GM21423 (cell line): ENCODE results near the gene RPRD1B.

Source experiments
- ATAC-seq: cut with Tn5 transposase; IDR thresholded peaks from one replicate; pipeline ENCODE4 v1.9.1; 2021; ENCODE audit warnings: mild to moderate bottlenecking, moderate library complexity; ENCODE audit not compliant: unreplicated experiment

Gene RPRD1B, protein sequence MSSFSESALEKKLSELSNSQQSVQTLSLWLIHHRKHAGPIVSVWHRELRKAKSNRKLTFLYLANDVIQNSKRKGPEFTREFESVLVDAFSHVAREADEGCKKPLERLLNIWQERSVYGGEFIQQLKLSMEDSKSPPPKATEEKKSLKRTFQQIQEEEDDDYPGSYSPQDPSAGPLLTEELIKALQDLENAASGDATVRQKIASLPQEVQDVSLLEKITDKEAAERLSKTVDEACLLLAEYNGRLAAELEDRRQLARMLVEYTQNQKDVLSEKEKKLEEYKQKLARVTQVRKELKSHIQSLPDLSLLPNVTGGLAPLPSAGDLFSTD

DNA sequence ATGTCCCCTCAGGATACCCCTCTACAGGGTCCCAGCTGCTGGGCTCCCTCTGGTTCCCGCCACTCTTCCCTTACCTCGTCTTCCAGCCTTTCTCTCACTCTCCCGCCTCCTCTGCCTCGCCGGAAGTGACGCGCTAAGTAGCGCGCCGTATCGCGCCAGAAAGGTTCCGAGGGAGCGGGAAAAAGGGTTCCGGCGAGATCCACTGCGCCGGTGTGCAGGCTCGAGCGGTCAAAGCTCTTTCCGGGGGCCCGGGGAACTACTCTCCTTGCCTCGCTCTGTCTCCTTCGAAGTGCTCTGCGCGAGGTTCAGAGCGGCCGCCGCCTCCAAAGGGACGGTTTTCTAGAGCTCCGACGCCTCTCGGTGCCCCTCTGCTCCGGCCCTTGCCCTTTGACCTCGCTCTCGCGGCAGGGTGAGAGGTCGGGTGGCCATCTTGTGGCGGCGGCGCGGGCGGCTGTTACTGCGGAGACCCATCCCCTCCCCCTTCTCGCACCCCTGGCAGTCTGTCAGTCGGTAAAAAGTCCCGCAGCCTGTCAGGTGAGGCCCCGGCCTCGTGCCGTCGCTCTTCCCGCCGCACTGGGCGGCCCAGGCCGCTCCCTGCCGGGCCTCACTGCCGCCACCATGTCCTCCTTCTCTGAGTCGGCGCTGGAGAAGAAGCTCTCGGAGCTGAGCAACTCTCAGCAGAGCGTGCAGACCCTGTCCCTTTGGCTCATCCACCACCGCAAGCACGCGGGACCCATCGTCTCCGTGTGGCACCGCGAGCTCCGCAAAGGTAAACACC lies at the start of gene RPRD1B, which contains the start of gene TTI1:
Gene RPRD1B (plus strand): TSS at position 417 of the 778 bp plus-strand sequence. CDS start 202 bp downstream, at position 619.
Gene TTI1 (minus strand): TSS at position 127 of the 778 bp plus-strand sequence. CDS start 19,640 bp downstream, outside the sequence.
- ATAC-seq, result peak; percentile 77

DNA sequence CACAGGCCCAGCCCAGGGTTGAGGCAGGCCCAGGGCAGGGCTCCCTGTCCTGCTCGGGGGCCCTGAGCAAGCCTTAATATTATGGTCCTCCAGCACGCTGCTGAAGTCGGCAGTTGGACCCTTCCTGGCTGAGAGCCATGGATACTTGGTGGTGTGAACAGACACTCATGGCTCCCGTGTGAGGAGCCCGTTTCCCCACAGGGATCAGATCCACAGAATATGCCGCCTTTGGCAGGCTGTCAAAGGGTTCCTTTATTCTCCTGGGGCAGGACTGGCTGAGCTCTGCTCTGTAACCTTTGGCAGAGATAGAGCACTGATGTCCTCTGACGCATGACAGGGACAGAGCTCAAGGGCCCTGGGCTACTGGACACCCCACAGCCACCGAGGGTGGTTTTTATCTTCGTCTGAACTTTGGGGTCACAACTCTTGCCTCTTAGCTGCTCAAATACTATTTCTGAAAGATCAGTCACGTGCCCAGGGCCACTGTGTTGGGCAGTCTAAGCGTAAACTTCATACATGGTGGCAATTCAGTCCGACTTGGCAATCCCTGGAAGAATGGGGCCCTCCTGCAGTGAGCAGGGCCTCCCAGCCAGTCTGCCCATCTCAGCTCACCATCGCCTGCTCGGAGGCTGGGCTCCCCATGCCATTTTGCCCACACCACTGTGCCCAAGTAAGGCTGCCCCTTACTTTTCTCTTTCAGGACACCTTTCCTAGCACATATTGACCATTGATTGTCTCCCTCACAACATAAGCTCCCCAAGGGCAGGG lies 49.3 kb upstream of the RPRD1B start:
- no peak for ATAC-seq

DNA sequence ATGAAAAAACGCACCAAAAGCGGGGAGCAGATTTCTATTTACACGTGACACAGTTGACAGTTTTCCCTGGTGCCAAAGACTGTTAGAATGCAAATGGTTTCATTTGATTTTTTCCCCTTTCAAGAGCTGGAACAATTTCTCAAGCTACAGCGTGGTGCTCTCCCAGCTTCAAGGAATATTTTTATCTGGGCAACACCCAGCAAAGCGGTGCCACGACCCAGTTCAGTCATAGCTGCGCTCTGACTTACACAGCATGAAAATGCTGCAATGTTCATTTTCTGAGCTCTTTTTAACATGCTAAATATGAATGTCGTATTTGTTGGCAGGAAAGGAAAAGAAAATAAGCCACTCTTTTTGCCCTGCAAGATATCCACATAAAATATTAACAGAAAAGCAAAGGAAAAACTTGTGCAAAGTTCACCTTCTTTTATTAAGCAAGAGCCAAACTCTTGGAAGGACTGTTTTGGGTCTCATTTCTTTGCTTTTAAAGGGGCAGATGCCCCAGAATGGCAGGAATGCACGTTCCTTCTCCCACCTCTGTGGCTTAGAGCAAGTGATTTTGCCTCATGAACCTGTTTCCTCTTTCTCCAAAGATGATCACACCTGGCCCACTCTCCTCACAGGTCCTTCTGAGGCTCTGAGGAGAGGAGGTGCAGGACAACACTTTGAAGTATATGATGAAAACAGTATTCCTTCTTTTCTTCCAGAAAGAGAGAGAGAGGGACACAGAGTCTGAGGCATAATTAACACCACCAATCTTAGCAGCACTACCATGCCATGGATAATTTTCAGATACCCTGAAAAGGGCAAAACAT lies 47.3 kb upstream of the RPRD1B start:
- ATAC-seq, result no peak

DNA sequence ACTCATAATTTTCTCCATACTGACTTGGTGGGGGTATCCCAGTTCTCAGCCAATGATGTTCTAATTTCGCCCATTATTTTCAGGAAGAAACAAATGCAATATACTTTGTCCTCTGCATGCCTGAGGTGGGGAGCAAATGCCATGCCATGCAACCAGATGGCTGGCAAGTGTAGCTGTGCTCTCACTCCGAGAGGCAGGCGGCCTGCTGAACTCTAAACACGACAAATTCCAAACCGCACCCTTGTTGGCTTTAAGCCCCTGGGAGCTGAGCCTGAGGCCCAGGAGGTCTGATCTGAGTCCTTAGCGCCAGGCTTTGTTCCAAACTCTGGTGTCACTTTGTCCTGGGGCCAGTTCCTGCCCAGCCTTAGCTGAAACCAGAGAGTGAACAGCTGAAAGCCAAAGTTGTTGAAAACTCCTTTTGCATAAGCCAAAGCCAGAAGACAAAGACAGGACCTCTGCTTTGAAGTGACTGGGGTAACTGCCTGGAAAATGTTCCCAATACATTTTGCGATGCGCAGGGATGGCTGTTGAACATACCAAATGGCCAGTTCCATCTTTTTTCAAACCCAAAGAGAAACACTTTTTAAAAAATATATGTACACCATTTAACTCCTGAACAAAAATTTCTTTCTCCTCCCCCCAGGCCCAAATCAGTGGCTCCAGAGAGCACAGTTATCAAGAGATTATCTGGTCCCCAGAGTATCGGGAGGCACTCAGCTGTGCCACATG lies 46.5 kb upstream of the RPRD1B start:
- ATAC-seq, result no peak

DNA sequence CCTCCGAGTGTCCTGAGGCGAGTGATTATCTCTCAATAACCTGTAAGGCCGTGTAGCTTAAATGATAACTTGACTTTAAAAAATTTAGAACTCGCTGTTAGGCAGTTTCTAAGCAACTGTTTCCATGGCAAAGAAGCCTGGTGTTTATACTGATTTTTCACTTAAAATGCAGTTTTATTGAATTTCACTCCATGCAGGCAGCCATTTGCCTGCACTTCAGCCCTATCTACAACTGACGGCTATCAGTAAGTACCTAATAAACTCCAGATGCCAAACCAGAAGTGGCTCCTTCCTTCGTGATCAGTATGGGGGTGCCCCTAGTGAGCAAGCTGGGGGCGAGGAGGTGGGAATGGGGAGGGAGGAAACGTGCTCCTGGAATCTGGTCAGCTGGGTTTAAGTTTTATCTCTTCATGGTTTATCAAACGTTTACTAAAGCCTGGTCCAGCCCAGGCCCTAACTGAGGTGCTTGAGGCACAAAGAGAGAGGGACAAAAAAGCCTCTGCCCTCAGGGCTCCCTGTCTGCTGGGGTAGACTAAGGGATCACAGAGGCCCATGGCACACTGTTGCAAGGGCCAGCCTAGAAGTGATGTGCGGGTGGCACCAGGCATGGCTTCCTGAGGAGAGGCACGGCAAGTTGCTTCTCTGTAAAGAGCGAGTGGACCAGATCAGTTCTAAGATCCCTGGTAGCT lies 45.8 kb upstream of the RPRD1B start:
- ATAC-seq, result no peak

DNA sequence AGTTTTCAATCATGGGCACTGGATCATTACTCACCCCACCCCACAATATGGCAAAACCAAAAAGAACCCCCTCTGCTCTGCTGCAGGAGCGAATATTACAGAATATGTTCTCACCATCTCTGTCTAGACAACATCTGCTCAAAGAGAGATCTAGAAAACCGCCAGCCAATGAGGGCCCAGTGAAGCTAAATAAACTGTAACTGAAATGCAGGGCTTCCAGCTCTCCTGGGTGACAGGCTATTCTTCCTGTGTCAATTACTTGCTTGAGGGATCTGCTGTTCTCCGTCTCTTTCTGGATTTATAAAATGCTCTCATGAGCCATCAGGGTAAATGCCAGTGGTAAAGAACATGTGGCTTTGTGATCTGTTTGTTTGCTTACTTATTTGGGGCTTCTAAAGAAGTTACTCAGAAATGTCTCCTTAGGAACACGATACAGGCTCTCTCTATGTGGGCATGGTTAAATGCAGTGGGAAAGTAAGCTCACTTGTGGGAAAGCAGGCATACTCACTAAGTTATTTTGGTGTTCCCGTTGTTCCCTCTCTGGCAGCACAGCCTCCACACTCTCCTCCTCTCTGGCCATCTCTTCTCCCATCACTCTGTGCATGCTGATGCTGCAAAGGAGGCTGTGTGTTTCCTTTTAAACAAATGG lies 45.1 kb upstream of the RPRD1B start:
- ATAC-seq, result no peak

DNA sequence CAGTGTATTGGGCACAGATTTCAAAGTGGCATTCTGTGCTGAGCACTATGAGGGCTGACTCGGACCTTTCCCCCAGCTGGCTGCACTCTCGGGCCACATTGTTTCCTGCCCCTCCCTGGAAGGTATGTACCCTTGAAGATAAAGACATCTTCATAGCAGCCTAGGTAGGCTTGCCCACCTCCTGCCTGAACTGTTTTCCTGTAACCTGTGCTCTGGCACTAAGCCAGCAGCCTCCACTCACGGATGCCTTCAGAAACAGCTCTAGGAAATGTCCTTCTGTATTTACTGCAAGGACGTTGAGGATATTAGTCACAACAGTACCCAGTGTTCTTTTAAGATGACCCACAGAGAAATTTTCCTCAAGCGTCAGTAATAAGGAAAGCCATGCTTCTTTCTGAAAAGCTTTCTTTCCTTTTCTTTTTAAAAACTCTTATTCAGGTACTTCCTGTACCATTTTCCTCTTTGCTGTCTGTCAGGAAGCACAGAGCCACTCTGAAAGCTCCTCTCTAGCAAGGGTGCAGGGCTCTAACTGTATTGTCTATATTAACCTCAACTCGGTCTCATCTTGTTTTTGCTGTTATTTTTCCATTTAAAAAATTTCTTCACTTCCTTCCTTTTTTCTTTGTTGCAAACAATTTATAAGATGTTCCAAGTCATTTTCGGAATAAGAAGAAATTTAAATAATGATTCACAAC lies 43.8 kb upstream of the RPRD1B start:
- ATAC-seq, result no peak

DNA sequence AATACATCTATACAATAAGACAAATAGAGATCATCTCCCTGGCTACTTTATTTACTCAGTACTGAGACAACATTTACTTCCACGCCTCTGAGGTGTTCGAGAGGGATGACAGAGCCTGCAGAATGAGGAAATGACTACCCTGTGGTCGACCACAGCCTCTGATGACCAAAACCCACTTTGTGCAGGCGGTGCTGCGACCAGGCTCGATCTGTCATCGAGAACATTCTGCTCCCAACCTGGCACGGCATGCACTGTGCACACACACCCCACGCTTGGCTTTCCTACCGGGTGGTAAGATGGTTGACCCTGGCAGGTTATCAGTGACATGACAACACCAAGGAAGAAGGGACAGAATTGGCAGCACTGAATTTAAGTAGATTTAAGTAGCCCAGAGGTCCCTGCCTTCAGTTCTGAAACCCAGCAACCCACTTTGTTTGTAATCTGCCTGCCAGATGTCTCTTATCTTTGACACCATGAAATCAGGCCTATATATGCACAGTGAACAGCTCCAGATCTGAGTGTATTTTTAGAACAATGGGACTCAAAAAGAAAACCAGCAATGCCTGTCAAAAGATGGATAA lies 42.9 kb upstream of the RPRD1B start:
- peak; percentile 88 for ATAC-seq

DNA sequence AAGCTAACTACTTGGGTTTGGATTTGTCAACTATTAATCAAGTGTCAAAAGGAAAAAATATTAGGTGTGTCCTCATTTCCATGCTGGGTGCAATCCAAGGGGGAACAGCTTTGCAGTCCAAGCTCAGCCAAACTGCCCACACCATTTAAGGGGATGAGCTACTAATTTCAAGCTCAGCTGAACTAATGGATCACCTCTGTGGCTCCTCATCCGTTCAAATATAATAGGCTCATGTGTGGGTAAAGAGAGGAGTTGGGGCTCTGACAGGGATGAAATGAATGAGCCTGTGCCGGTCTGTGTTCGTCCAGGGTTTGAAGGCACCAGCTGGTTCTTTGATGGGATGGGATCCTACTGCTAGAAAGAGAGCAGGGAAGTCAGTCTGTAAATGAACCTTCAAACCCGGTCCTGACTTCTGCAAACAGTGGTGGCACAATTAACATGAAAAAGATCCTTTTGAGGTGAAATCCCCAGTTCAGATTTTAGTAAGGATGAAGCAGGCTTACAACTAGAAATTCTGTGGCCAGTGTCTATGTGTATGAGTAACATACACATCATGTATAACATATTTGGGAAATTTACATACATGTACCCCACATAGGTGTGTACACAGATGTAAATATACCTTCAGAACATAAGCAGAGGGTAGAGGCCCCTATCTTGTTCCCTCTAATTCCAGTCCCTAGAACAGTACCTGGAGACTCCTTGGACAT lies 42.2 kb upstream of the RPRD1B start:
- ATAC-seq, result no peak

DNA sequence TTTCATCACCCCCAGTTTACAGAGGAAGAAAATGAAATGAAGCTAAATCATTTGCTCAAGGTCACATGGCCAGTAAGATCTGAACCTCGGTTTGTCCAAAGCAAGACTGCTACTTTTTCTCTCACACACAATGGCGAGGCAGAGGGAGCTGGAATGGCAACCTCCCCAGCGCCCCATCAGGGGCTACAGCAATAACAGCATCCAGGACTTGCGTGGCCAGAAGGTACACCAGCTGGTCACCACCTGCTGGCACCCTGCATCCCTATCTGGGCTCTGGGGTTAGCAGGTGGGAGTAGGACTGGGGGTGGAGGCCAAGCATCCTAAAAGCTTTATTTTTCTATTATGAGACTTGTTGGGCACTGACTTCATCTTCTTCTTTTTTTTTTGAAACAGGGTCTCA lies 41.6 kb upstream of the RPRD1B start:
- ATAC-seq, result no peak

DNA sequence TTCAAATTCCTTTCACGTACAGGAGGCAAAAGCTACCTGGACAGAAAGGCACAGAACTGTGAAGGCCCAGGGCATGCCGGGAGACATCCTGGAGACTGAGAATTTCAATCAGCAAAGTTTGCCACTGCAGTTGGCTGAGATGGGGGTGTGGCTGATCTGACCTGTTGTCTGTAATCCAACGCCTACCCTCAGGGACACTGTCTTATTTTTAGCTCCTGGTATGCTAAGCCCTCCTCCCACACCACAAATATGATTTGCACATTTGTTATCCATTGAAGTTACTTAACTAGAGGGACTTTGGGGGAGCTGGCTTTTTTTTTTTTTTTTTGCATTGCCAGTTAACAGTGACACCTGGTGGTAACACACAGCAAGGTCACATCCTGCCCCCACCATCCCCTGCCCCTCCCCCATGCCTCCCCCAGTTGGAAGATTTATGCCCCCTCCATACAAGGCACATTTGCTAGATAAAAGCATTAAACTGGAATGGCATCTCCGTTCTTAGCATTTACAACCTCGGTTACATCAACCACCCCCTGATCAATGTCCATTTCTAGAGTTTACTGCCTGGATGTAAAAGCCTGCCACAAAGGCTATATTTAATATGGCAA lies 40.6 kb upstream of the RPRD1B start:
- ATAC-seq, result no peak

DNA sequence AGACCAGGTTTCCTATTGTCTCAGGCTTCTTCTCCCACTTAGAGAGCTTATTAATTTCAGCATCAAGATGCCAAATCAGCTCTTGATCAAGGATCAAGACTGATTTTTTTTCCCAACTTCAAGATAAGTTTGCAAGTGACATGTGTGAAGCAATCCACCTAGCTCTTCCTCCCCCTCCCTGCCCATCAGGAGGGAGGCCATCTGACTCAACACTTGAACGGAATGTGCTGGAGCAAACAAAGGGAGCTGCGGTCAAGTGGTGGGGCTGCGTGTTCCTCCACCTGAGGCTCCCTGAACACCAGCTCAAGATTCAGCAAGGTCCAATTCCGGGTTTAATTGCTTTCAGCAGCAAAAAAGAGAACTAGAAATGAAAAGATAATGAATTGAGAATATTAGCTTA lies 39.0 kb upstream of the RPRD1B start:
- ATAC-seq, result no peak

DNA sequence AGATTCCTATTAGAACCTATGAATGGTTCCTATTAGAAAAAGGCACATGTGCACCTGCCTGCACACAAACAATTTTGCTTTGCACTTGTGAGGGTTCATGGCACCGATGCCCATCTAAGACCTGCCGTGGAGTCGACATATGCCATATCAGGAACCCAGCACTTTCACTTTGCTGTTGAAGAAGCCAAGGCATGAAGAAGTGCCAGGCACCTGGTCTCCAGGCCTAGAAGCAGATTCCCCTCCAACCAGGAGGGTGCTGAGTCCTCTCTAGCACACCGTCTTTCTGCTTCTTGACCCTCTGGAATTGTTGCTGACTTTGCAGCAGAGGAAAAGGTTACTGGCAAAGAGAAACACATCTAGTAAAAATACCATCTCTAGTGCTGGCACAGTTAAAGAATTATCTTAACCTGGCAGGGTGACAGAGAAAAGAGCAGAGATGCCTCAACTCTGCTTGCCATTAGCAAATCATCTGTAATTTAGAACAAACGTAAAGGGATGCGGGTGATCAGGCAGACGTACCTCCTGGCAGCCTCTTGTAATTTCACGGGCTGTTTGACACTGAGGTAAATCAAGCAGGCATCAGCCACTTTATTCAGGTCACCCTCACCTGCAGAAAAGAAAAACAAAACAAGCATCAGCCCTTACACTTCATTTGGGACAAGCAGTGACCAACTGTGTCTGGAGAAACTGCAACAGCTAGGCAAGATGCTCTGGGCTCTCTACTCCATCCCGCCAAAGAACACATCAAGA lies 37.5 kb upstream of the RPRD1B start:
- ATAC-seq, result no peak

DNA sequence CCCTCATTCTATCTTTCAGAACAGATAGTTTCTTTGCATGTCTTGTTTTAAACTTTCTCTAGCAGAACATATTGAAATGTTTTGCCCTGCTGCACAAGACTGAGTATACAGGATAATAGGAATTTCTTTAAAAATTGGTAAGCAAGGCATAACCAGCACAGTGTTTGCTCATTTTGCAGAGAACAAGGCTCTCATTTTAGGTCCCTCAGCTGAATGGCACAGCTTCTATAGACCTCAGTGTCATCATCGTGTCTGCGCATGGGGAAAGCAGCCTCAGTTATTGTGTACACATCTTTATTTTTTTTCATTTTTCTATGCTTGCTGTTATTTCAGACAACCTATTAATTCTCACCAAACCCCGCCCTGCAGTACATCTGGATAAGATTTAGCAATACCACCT lies 36.0 kb upstream of the RPRD1B start:
- no peak for ATAC-seq

DNA sequence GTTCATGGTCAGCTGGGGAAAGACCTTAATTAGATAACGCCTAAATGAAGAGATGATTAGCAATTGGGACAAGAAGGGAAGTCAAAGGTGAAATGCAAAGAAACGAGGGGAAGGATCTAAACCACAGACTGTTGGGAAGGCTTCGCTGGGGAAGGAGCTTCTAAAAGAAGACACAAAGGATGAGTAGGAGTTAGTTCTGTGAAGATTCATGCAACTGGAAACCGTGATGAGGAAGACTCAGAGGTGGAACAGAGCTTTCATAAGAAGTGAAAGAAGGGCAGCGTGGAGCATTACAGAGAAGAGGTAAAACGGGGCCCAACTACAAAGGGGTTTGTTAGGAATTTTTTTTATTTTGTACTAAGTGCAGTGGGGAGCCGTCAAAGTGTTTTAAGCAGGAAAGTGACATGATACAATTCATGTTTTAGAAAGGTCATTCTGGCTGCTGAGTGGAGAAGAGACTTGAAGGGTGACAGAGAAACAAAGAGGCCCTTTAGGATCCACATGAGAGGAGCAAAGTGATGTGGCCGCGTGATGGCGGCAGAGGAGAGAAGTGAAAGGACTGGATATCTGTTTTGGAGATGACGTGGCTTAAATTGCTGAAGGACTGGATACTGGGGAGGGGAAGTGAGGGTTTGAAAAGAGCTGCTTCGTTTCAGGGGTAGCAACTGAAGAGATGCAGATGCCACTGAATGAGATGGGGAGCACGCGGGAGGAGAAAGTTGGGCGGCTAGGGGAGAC lies 33.9 kb upstream of the RPRD1B start:
- ATAC-seq, result no peak
